Activated naive CD4-positive, alpha-beta T cell treated with anti-CD3 and anti-CD28 coated beads for 36 hours (primary cell): ENCODE measurements around the gene VAMP8. TPM values are rescaled to one million over a fixed set of nuclear protein-coding genes. Genes with fewer than 3 reads are reported as not detected.
"Not testable (repeated sequence)": the region's sequence is repeated elsewhere in the genome, so short reads cannot be mapped to it uniquely, and the experiment has no call there.

ENCODE experiments used
- CTCF ChIA-PET: fragments of 350-600 bp; sonication (Branson Sonifier 250); formaldehyde crosslinking; loops from one replicate; lab custom pipeline; 2021; ENCODE audit warnings: antibody characterized with exemption; lab: Charles Lee
- DNase-seq: peaks from one replicate; pipeline ENCODE4 v3.0.0-alpha.2; 2020
- H3K27ac Mint-ChIP-seq: one replicate; pipeline ENCODE4 v1.8.0; 2021; ENCODE audit warnings: mild to moderate bottlenecking, mixed read lengths
- H3K27me3 Mint-ChIP-seq: one replicate; pipeline ENCODE4 v1.8.0; 2021; ENCODE audit warnings: low read depth, mixed read lengths
- H3K36me3 Mint-ChIP-seq: one replicate; pipeline ENCODE4 v1.8.0; 2021; ENCODE audit warnings: low read depth, mixed read lengths
- H3K4me1 Mint-ChIP-seq: one replicate; pipeline ENCODE4 v1.8.0; 2021; ENCODE audit warnings: low read depth, mixed read lengths
- H3K4me3 Mint-ChIP-seq: one replicate; pipeline ENCODE4 v1.8.0; 2021; ENCODE audit warnings: mild to moderate bottlenecking, moderate library complexity, mixed read lengths
- H3K9me3 Mint-ChIP-seq: one replicate; pipeline ENCODE4 v1.8.0; 2021; ENCODE audit warnings: mixed read lengths
- intact Hi-C: fragments of 100-400 bp; cut with micrococcal nuclease; formaldehyde crosslinking; loops from one replicate; pipeline ENCODE4 v1.15.1; 2023
- total RNA-seq, 2 experiments: library from RNA; stranded (reverse); gene quantifications; one replicate each; pipeline ENCODE4 v1.2.3, GENCODE V29; 2021

VAMP8 gene
- total RNA-seq, 2 experiments from 2014 or later, result 98.7 to 102 TPM

GRCh38 chr2:85584354-85584856, 7.0 kb downstream of the VAMP8 start, which contains the start of gene VAMP5:
Gene VAMP5, plus strand, starts transcription at chr2:85584431. Its CDS starts 60 bp downstream, at chr2:85584491.
- intact Hi-C loops, result loop anchor here (1.0 to 2.0 kb wide), 3 partner anchors 10 to 46 kb away; partner anchors contain the start of genes C2orf68 and MAT2A
- peaks cover 47% of the 10 kb centered on the region for H3K4me1 Mint-ChIP-seq
- no peaks in the 10 kb centered on the region for H3K27me3 Mint-ChIP-seq
- H3K9me3 Mint-ChIP-seq, result no peaks in the 10 kb centered on the region
- H3K36me3 Mint-ChIP-seq, result peaks cover 7% of the 10 kb centered on the region
- H3K4me3 Mint-ChIP-seq, result peak within 1 kb of the TSS; percentile 79
- no peak for DNase-seq
- CTCF ChIA-PET, result interaction anchor here (1.2 to 1.3 kb wide), 2 partner anchors 53 to 165 kb away, joined by 3 read pairs; no protein-coding TSS in a partner anchor
- peak within 1 kb of the TSS; percentile 84 for H3K27ac Mint-ChIP-seq

GRCh38 chr2:85584857-85585780, 7.7 kb downstream of the VAMP8 start:
- H3K27me3 Mint-ChIP-seq, result no peaks in the 10 kb centered on the region
- CTCF ChIA-PET, result interaction anchor here (1.3 to 1.4 kb wide), 2 partner anchors 17 to 33 kb away, joined by 3 to 4 read pairs; partner anchors contain the start of gene TMEM150A
- no peaks in the 10 kb centered on the region for H3K9me3 Mint-ChIP-seq
- H3K36me3 Mint-ChIP-seq, result peaks cover 7% of the 10 kb centered on the region
- DNase-seq, result peak; percentile 50
- H3K4me3 Mint-ChIP-seq, result peak overlapping the region; percentile 79
- peak overlapping the region; percentile 83 for H3K27ac Mint-ChIP-seq
- peaks cover 40% of the 10 kb centered on the region for H3K4me1 Mint-ChIP-seq
- intact Hi-C loops, result loop anchor here (1.0 to 2.0 kb wide), 5 partner anchors 8 to 46 kb away; partner anchors contain the start of genes C2orf68, MAT2A, TMEM150A and VAMP8

- Mint-ChIP-seq H3K27ac (peak overlapping the region; percentile 83), H3K36me3 (peaks cover 7% of the 10 kb centered on the region), H3K9me3 (no peaks in the 10 kb centered on the region), H3K27me3 (no peaks in the 10 kb centered on the region), H3K4me1 (peaks cover 37% of the 10 kb centered on the region), H3K4me3 (peak overlapping the region; percentile 79)
- no peak for DNase-seq
- CTCF ChIA-PET, result interaction anchor here (1.3 to 1.4 kb wide), 2 partner anchors 17 to 34 kb away, joined by 3 to 4 read pairs; partner anchors contain the start of gene TMEM150A
- intact Hi-C loops, result loop anchor here (1.0 to 2.0 kb wide), 4 partner anchors 8 to 47 kb away; partner anchors contain the start of genes C2orf68, MAT2A, TMEM150A and VAMP8
These were observed 8.4 kb downstream of the VAMP8 start for GRCh38 chr2:85585781-85586105.

GRCh38 chr2:85588236-85588635, 10.8 kb downstream of the VAMP8 start:
- no peaks in the 10 kb centered on the region for H3K9me3 Mint-ChIP-seq
- H3K4me3 Mint-ChIP-seq, result no peak overlapping the region
- DNase-seq, result no peak
- H3K27ac Mint-ChIP-seq, result no peak overlapping the region
- CTCF ChIA-PET, result interaction anchor here (0.6 to 1.2 kb wide), 2 partner anchors 12 to 639 kb away, joined by 3 to 4 read pairs; no protein-coding TSS in a partner anchor
- peaks cover 2% of the 10 kb centered on the region for H3K36me3 Mint-ChIP-seq
- H3K27me3 Mint-ChIP-seq, result no peaks in the 10 kb centered on the region
- intact Hi-C loops, result no loop called here
- peaks cover 27% of the 10 kb centered on the region for H3K4me1 Mint-ChIP-seq

GRCh38 chr2:85588645-85589044, 11.3 kb downstream of the VAMP8 start:
- H3K27me3 Mint-ChIP-seq, result no peaks in the 10 kb centered on the region
- no peaks in the 10 kb centered on the region for H3K9me3 Mint-ChIP-seq
- CTCF ChIA-PET, result interaction anchor here (0.6 kb wide), 1 partner anchor 639 kb away, joined by 3 read pairs; no protein-coding TSS in a partner anchor
- DNase-seq, result no peak
- H3K4me3 Mint-ChIP-seq, result no peak overlapping the region
- intact Hi-C loops, result no loop called here
- H3K4me1 Mint-ChIP-seq, result peaks cover 23% of the 10 kb centered on the region
- H3K27ac Mint-ChIP-seq, result no peak overlapping the region
- H3K36me3 Mint-ChIP-seq, result peaks cover under 1% of the 10 kb centered on the region

- CTCF ChIA-PET, result interaction anchor here (0.6 kb wide), 1 partner anchor 640 kb away, joined by 3 read pairs; no protein-coding TSS in a partner anchor
- Mint-ChIP-seq H3K36me3 (no peaks in the 10 kb centered on the region), H3K9me3 (no peaks in the 10 kb centered on the region), H3K27me3 (no peaks in the 10 kb centered on the region), H3K27ac (no peak overlapping the region), H3K4me3 (no peak overlapping the region), H3K4me1 (peaks cover 23% of the 10 kb centered on the region)
- no peak for DNase-seq
- intact Hi-C loops, result no loop called here
These were observed 11.8 kb downstream of the VAMP8 start for GRCh38 chr2:85589181-85589580.

- Mint-ChIP-seq H3K4me1 (peaks cover 28% of the 10 kb centered on the region), H3K27ac (no peak overlapping the region), H3K36me3 (no peaks in the 10 kb centered on the region), H3K27me3 (no peaks in the 10 kb centered on the region), H3K9me3 (no peaks in the 10 kb centered on the region), H3K4me3 (no peak overlapping the region)
- CTCF ChIA-PET, result no interaction called here
- intact Hi-C loops, result no loop called here
- DNase-seq, result no peak
These were observed 12.8 kb downstream of the VAMP8 start for GRCh38 chr2:85589982-85590791.

GRCh38 chr2:85590950-85591349, 13.6 kb downstream of the VAMP8 start:
- H3K27ac Mint-ChIP-seq, result no peak overlapping the region
- no peak for DNase-seq
- no peaks in the 10 kb centered on the region for H3K27me3 Mint-ChIP-seq
- H3K36me3 Mint-ChIP-seq, result peaks cover 3% of the 10 kb centered on the region
- no peaks in the 10 kb centered on the region for H3K9me3 Mint-ChIP-seq
- H3K4me1 Mint-ChIP-seq, result peaks cover 25% of the 10 kb centered on the region
- CTCF ChIA-PET, result no interaction called here
- intact Hi-C loops, result no loop called here
- no peak overlapping the region for H3K4me3 Mint-ChIP-seq

- no peak overlapping the region for H3K27ac Mint-ChIP-seq
- no peaks in the 10 kb centered on the region for H3K27me3 Mint-ChIP-seq
- H3K4me1 Mint-ChIP-seq, result peaks cover 28% of the 10 kb centered on the region
- H3K9me3 Mint-ChIP-seq, result no peaks in the 10 kb centered on the region
- no peak overlapping the region for H3K4me3 Mint-ChIP-seq
- H3K36me3 Mint-ChIP-seq, result peaks cover 3% of the 10 kb centered on the region
- CTCF ChIA-PET, result no interaction called here
- DNase-seq, result no peak
- intact Hi-C loops, result no loop called here
These were observed 14.2 kb downstream of the VAMP8 start for GRCh38 chr2:85591563-85591962.

GRCh38 chr2:85592299-85592698, 14.9 kb downstream of the VAMP8 start:
- H3K4me3 Mint-ChIP-seq, intact Hi-C loops, DNase-seq, CTCF ChIA-PET, H3K36me3 Mint-ChIP-seq, H3K27me3 Mint-ChIP-seq, H3K9me3 Mint-ChIP-seq, H3K27ac Mint-ChIP-seq: not testable (repeated sequence)
- H3K4me1 Mint-ChIP-seq, result peaks cover 32% of the 10 kb centered on the region

- CTCF ChIA-PET, result interaction anchor here (0.6 to 1.2 kb wide), 2 partner anchors 19 to 235 kb away, joined by 3 to 4 read pairs; partner anchors contain the start of gene C2orf68
- Mint-ChIP-seq H3K36me3 (peaks cover 3% of the 10 kb centered on the region), H3K4me3 (no peak overlapping the region), H3K27me3 (no peaks in the 10 kb centered on the region), H3K4me1 (peaks cover 31% of the 10 kb centered on the region), H3K27ac (peak overlapping the region; percentile 12), H3K9me3 (no peaks in the 10 kb centered on the region)
- DNase-seq, result no peak
- intact Hi-C loops, result no loop called here
These were observed 15.6 kb downstream of the VAMP8 start for GRCh38 chr2:85593023-85593422.
